Left lung (tissue), 10 donors: ENCODE data around the gene UNC119. TPM values are rescaled to one million over a fixed set of nuclear protein-coding genes. Genes with fewer than 3 reads are reported as not detected.

Experiments
- ATAC-seq: fragments of 200-7000 bp; cut with Tn5 transposase; one replicate; pipeline ENCODE4 v1.9.1; 2020; ENCODE audit warnings: moderate library complexity
- DNase-seq, 4 donors: peaks; one replicate each; pipeline ENCODE4 v3.0.0-alpha.2; 2013 to 2020
- H3K27ac ChIP-seq, 2 donors: fragments of 200-600 bp; sonication (generic) in 1 of 2; one replicate each; pipeline versions ENCODE4 v1.5.0 to v1.8.0; 2020 to 2021
- H3K27me3 ChIP-seq, 2 donors: fragments of 200-600 bp; sonication (generic) in 1 of 2; one replicate each; pipeline versions ENCODE4 v1.5.0 to v1.8.0; 2020 to 2021
- H3K36me3 ChIP-seq, 2 donors: fragments of 200-600 bp; sonication (generic) in 1 of 2; one replicate each; pipeline versions ENCODE4 v1.5.0 to v1.8.0; 2020 to 2021
- H3K4me1 ChIP-seq, 2 donors: fragments of 200-600 bp; one replicate each; pipeline ENCODE4 v1.8.0; 2021
- H3K4me3 ChIP-seq, 2 donors: fragments of 200-600 bp; sonication (generic) in 1 of 2; one replicate each; pipeline versions ENCODE4 v1.5.0 to v1.8.0; 2020 to 2021; ENCODE audit warnings: mild to moderate bottlenecking in 1 of 2
- H3K9me3 ChIP-seq, 2 donors: fragments of 200-600 bp; sonication (generic) in 1 of 2; one replicate each; pipeline versions ENCODE4 v1.5.0 to v1.8.0; 2020 to 2021
- CTCF ChIP-seq, 2 donors: fragments of 200-600 bp; sonication (generic) in 1 of 2; IDR thresholded peaks; one replicate each; pipeline versions ENCODE4 v1.5.0 to v1.8.0; 2021; ENCODE audit warnings: antibody characterized with exemption in 2 of 2
- intact Hi-C, 2 donors: fragments of 100-400 bp; cut with DNase I; formaldehyde crosslinking; loops; one replicate each; pipeline versions ENCODE4 v1.11.2 to v1.14.2; 2022
- polyA plus RNA-seq, 6 donors: library from polyadenylated mRNA; unstranded; fragments of 120-200 nt; gene quantifications; one replicate each; pipeline ENCODE4 v1.2.1, GENCODE V29; 2013; ENCODE audit not compliant: insufficient read length in 6 of 6
- total RNA-seq, 2 donors: library from RNA; stranded (reverse); fragmentation: NEBNext Ultra II Directional; extraction: Animal tissue kit (Norgen Biotek cat#: 25700); gene quantifications; one replicate each; pipeline ENCODE4 v1.2.1, GENCODE V29; 2021
- donor health status: DM: no; HTN: yes; CAD: no.
- donor health status: DM: no; HTN: no; CAD: no.

UNC119 gene
- total and polyA plus RNA-seq, 8 donors: 25.7 to 36.7 (median 34.4) TPM

- ATAC-seq (no peak), DNase-seq (no peak)
- H3K27ac ChIP-seq: no peak within 1 kb of the TSS
- no peak for TF ChIP-seq CTCF (IDR thresholded peaks at IDR 0.05)
- H3K4me3 ChIP-seq: no peak within 1 kb of the TSS
- H3K4me1 ChIP-seq: no peaks in the 10 kb centered on the region
- peaks cover 0 to 50% of the 10 kb centered on the region in 2 donors for H3K27me3 ChIP-seq
- H3K36me3 ChIP-seq: no peaks in the 10 kb centered on the region
- H3K9me3 ChIP-seq: no peaks in the 10 kb centered on the region
- intact Hi-C loops: no loop called here
Measured at GRCh38 chr17:28505986-28506665, 46.3 kb downstream of the UNC119 start, which contains the start of gene FOXN1. TSS of gene FOXN1 (plus strand) at chr17:28506348. CDS start at chr17:28523970, 17,622 bp downstream.

- Histone ChIP-seq H3K4me3 (no peak overlapping the region), H3K27me3 (peaks cover 0 to 33% of the 10 kb centered on the region in 2 donors), H3K4me1 (no peaks in the 10 kb centered on the region), H3K9me3 (no peaks in the 10 kb centered on the region), H3K36me3 (no peaks in the 10 kb centered on the region), H3K27ac (no peak overlapping the region)
- DNase-seq: no peak
- no peak for ATAC-seq
- TF ChIP-seq CTCF (IDR thresholded peaks at IDR 0.05): no peak
- intact Hi-C loops: no loop called here
Measured at GRCh38 chr17:28503420-28503819, 49.0 kb downstream of the UNC119 start.

GRCh38 chr17:28501421-28502284 lies 50.8 kb downstream of the UNC119 start:
- no peaks in the 10 kb centered on the region for H3K4me1 ChIP-seq
- intact Hi-C loops: no loop called here
- peaks cover 0 to 16% of the 10 kb centered on the region in 2 donors for H3K27me3 ChIP-seq
- no peak overlapping the region for H3K4me3 ChIP-seq
- no peaks in the 10 kb centered on the region for H3K36me3 ChIP-seq
- DNase-seq (no peak), ATAC-seq (no peak)
- H3K9me3 ChIP-seq: no peaks in the 10 kb centered on the region
- no peak overlapping the region for H3K27ac ChIP-seq
- no peak for TF ChIP-seq CTCF (IDR thresholded peaks at IDR 0.05)

- DNase-seq: no peak
- Histone ChIP-seq H3K27me3 (peaks cover 0 to 8% of the 10 kb centered on the region in 2 donors), H3K36me3 (no peaks in the 10 kb centered on the region), H3K4me3 (no peak overlapping the region), H3K9me3 (no peaks in the 10 kb centered on the region), H3K27ac (no peak overlapping the region), H3K4me1 (no peaks in the 10 kb centered on the region)
- no peak for ATAC-seq
- no peak for TF ChIP-seq CTCF (IDR thresholded peaks at IDR 0.05)
- intact Hi-C loops: no loop called here
Measured at GRCh38 chr17:28500712-28501379, 51.6 kb downstream of the UNC119 start.
